Common myeloid progenitor, CD34-positive (primary cell): ENCODE data around the gene MEGF6.

ENCODE experiments used
- CTCF ChIA-PET: fragments of 350-600 bp; sonication (Branson Sonifier 250); formaldehyde crosslinking; loops from one replicate; lab custom pipeline; 2021; ENCODE audit warnings: antibody characterized with exemption; lab: Charles Lee
- POLR2A ChIA-PET: fragments of 350-600 bp; sonication (Branson Sonifier 250); formaldehyde crosslinking; loops from one replicate; lab custom pipeline; 2021; ENCODE audit warnings: antibody characterized with exemption; lab: Charles Lee
- DNase-seq, 3 donors: peaks; one replicate each; pipeline versions ENCODE4 v3.0.0 to v3.0.0-alpha.2; 2013
- H3K27ac ChIP-seq, 2 experiments: 1 replicate in 1 of 2; 2 replicates in 1 of 2; pipeline ENCODE4 v1.7.0; 2013; ENCODE audit warnings: inconsistent platforms in 2 of 2, low read length in 2 of 2, mild to moderate bottlenecking in 2 of 2, low read depth in 1 of 2, moderate library complexity in 1 of 2; ENCODE audit not compliant: severe bottlenecking in 2 of 2, insufficient read depth in 1 of 2, poor library complexity in 1 of 2
- H3K27me3 ChIP-seq, 5 experiments: replicated peaks in 2 of 5; 1 replicate in 3 of 5; 2 replicates in 2 of 5; pipeline versions ENCODE4 v1.6.1 to v1.7.0; 2013; ENCODE audit warnings: low read length in 4 of 5, mild to moderate bottlenecking in 2 of 5, moderate library complexity in 2 of 5, inconsistent platforms in 1 of 5; ENCODE audit not compliant: insufficient read depth in 5 of 5, control insufficient read depth in 4 of 5
- H3K36me3 ChIP-seq, 4 experiments: 1 replicate in 2 of 4; 2 replicates in 2 of 4; pipeline versions ENCODE4 v1.6.1 to v1.7.0; 2013; ENCODE audit warnings: low read length in 3 of 4, control low read depth in 1 of 4, mild to moderate bottlenecking in 1 of 4; ENCODE audit not compliant: control insufficient read depth in 4 of 4, insufficient read depth in 4 of 4
- H3K4me1 ChIP-seq, 4 experiments: 1 replicate in 3 of 4; 2 replicates in 1 of 4; pipeline versions ENCODE4 v1.6.1 to v1.7.1; 2013; ENCODE audit warnings: low read length in 3 of 4, mild to moderate bottlenecking in 3 of 4, control low read depth in 1 of 4, inconsistent platforms in 1 of 4, moderate library complexity in 1 of 4; ENCODE audit not compliant: control insufficient read depth in 4 of 4, insufficient read depth in 4 of 4; ENCODE audit errors: control extremely low read depth in 1 of 4
- H3K4me3 ChIP-seq, 7 experiments: 1 replicate in 4 of 7; 2 replicates in 3 of 7; pipeline versions ENCODE4 v1.5.1 to v1.7.0; 2013; ENCODE audit warnings: mild to moderate bottlenecking in 7 of 7, low read length in 6 of 7, moderate library complexity in 6 of 7, inconsistent platforms in 2 of 7, low read depth in 2 of 7, control low read depth in 1 of 7; ENCODE audit not compliant: insufficient read depth in 4 of 7, control insufficient read depth in 1 of 7; ENCODE audit errors: extremely low read depth in 1 of 7
- H3K9me3 ChIP-seq, 5 experiments: 1 replicate in 4 of 5; 2 replicates in 1 of 5; pipeline versions ENCODE4 v1.6.1 to v1.7.1; 2013; ENCODE audit warnings: low read length in 4 of 5, mild to moderate bottlenecking in 2 of 5, inconsistent platforms in 1 of 5, low read depth in 1 of 5, moderate library complexity in 1 of 5; ENCODE audit not compliant: control insufficient read depth in 4 of 5, insufficient read depth in 2 of 5; ENCODE audit errors: control extremely low read depth in 1 of 5
- WGBS: methylation state at CpG from one replicate; pipeline ENCODE4 v1.1.5; 2013; ENCODE audit not compliant: insufficient coverage; 5-methylcytosine and 5-hydroxymethylcytosine counted together

The MEGF6 gene

GRCh38 chr1:3656450-3657095 lies 45.3 kb upstream of the MEGF6 start:
- Histone ChIP-seq H3K4me3 (no peak overlapping the region), H3K27ac (no peak overlapping the region), H3K4me1 (peaks cover 0 to 15% (median 8%) of the 10 kb centered on the region in 4 experiments), H3K27me3 (peaks cover 8 to 64% (median 36%) of the 10 kb centered on the region in 5 experiments), H3K9me3 (no peaks in the 10 kb centered on the region), H3K36me3 (no peaks in the 10 kb centered on the region)
- ChIA-PET CTCF (no interaction called here), POLR2A (no interaction called here)
- WGBS: 85% methylated on average over 12 of the region's 13 CpGs
- DNase-seq: no peak

- peaks cover 8 to 80% (median 40%) of the 10 kb centered on the region in 5 experiments for H3K27me3 ChIP-seq
- POLR2A ChIA-PET: no interaction called here
- no peaks in the 10 kb centered on the region for H3K36me3 ChIP-seq
- no peak overlapping the region for H3K27ac ChIP-seq
- peaks cover 0 to 29% (median 15%) of the 10 kb centered on the region in 4 experiments for H3K4me1 ChIP-seq
- no peak overlapping the region for H3K4me3 ChIP-seq
- no peak for DNase-seq
- no peaks in the 10 kb centered on the region for H3K9me3 ChIP-seq
- 93% methylated on average over 20 of the region's 22 CpGs for WGBS
- CTCF ChIA-PET: no interaction called here
Measured at GRCh38 chr1:3654549-3655281, 43.4 kb upstream of the MEGF6 start.

- peaks cover 8 to 77% (median 40%) of the 10 kb centered on the region in 5 experiments for H3K27me3 ChIP-seq
- no peak overlapping the region for H3K4me3 ChIP-seq
- H3K9me3 ChIP-seq: no peaks in the 10 kb centered on the region
- 37% methylated on average over 10 of the region's 10 CpGs for WGBS
- ChIA-PET CTCF (no interaction called here), POLR2A (no interaction called here)
- no peaks in the 10 kb centered on the region for H3K36me3 ChIP-seq
- H3K4me1 ChIP-seq: peaks cover 7 to 39% (median 24%) of the 10 kb centered on the region in 4 experiments
- H3K27ac ChIP-seq: no peak overlapping the region
- no peak for DNase-seq
Measured at GRCh38 chr1:3653286-3653618, 41.9 kb upstream of the MEGF6 start.

- ChIA-PET CTCF (no interaction called here), POLR2A (no interaction called here)
- H3K36me3 ChIP-seq: no peaks in the 10 kb centered on the region
- no peaks in the 10 kb centered on the region for H3K9me3 ChIP-seq
- WGBS: 3% methylated on average over 63 of the region's 68 CpGs
- peak overlapping the region in 5 of 7 experiments; percentile 15 to 59 (median 53) for H3K4me3 ChIP-seq
- peaks cover 8 to 72% (median 35%) of the 10 kb centered on the region in 5 experiments for H3K27me3 ChIP-seq
- no peak overlapping the region for H3K27ac ChIP-seq
- no peak for DNase-seq
- peaks cover 7 to 39% (median 24%) of the 10 kb centered on the region in 4 experiments for H3K4me1 ChIP-seq
Measured at GRCh38 chr1:3652548-3653285, 41.4 kb upstream of the MEGF6 start.

GRCh38 chr1:3651930-3652547 lies 40.7 kb upstream of the MEGF6 start, which contains the start of gene TP73:
Gene TP73 (plus strand): TSS chr1:3652516. CDS start chr1:3682366, 29,850 bp downstream.
- CTCF ChIA-PET: no interaction called here
- peak within 1 kb of the TSS in 5 of 7 experiments; percentile 15 to 59 (median 53) for H3K4me3 ChIP-seq
- no peaks in the 10 kb centered on the region for H3K9me3 ChIP-seq
- peaks cover 7 to 39% (median 24%) of the 10 kb centered on the region in 4 experiments for H3K4me1 ChIP-seq
- H3K36me3 ChIP-seq: peaks cover 0 to 6% (median 4%) of the 10 kb centered on the region in 4 experiments
- H3K27me3 ChIP-seq: peaks cover 8 to 69% (median 32%) of the 10 kb centered on the region in 5 experiments
- H3K27ac ChIP-seq: no peak within 1 kb of the TSS
- POLR2A ChIA-PET: no interaction called here
- DNase-seq: peak in 1 of 3 donors; percentile 19
- under 1% methylated on average over 73 of the region's 80 CpGs for WGBS

GRCh38 chr1:3651026-3651929 lies 40.0 kb upstream of the MEGF6 start:
- H3K4me1 ChIP-seq: peaks cover 7 to 39% (median 24%) of the 10 kb centered on the region in 4 experiments
- H3K36me3 ChIP-seq: peaks cover 0 to 14% (median 12%) of the 10 kb centered on the region in 4 experiments
- peaks cover 8 to 62% (median 25%) of the 10 kb centered on the region in 5 experiments for H3K27me3 ChIP-seq
- H3K9me3 ChIP-seq: no peaks in the 10 kb centered on the region
- peak overlapping the region in 1 of 7 experiments; percentile 26 for H3K4me3 ChIP-seq
- ChIA-PET POLR2A (no interaction called here), CTCF (no interaction called here)
- WGBS: 4% methylated on average over 80 of the region's 83 CpGs
- H3K27ac ChIP-seq: no peak overlapping the region
- peak in 1 of 3 donors; percentile 24 for DNase-seq
